OCI-M2 (cell line): ENCODE results near the gene KRT75.

ENCODE experiments used
- DNase-seq: peaks from one replicate; lab custom pipeline; 2025; ENCODE audit not compliant: unreplicated experiment; lab: John Stamatoyannopoulos, UW

The KRT75 gene

GRCh38 chr12:52440821-52441319 lies 6.7 kb upstream of the KRT75 start:
- DNase-seq = no peak

GRCh38 chr12:52439845-52440244 lies 5.7 kb upstream of the KRT75 start:
- no peak for DNase-seq

- no peak for DNase-seq
These were observed 5.2 kb upstream of the KRT75 start for GRCh38 chr12:52439420-52439819.

- DNase-seq = no peak
These were observed 4.4 kb upstream of the KRT75 start for GRCh38 chr12:52438305-52439301.

- DNase-seq = no peak
These were observed 3.3 kb upstream of the KRT75 start for GRCh38 chr12:52437508-52437907.

GRCh38 chr12:52436828-52437474 lies 2.8 kb upstream of the KRT75 start:
- DNase-seq = no peak

GRCh38 chr12:52436000-52436827 lies 2.0 kb upstream of the KRT75 start:
- no peak for DNase-seq

- no peak for DNase-seq
These were observed 1.5 kb upstream of the KRT75 start for GRCh38 chr12:52435659-52435999.

- DNase-seq = no peak
These were observed 774 bp upstream of the KRT75 start for GRCh38 chr12:52434760-52435530.

GRCh38 chr12:52433501-52434080 lies 580 bp downstream of the KRT75 start:
- DNase-seq = no peak

GRCh38 chr12:52432559-52433207 lies 1.5 kb downstream of the KRT75 start:
- DNase-seq = no peak

GRCh38 chr12:52428121-52428520 lies 6.0 kb downstream of the KRT75 start:
- DNase-seq = no peak

- no peak for DNase-seq
These were observed 7.1 kb downstream of the KRT75 start for GRCh38 chr12:52427083-52427482.

GRCh38 chr12:52426034-52426433 lies 8.1 kb downstream of the KRT75 start:
- DNase-seq = no peak

GRCh38 chr12:52425466-52425865 lies 8.7 kb downstream of the KRT75 start:
- DNase-seq = no peak

GRCh38 chr12:52423661-52424500 lies 10.3 kb downstream of the KRT75 start:
- no peak for DNase-seq

- no peak for DNase-seq
These were observed 11.1 kb downstream of the KRT75 start for GRCh38 chr12:52423035-52423434.

GRCh38 chr12:52419656-52420055 lies 14.5 kb downstream of the KRT75 start:
- DNase-seq = no peak
